H1 (cell line): ENCODE measurements around the gene NDUFA6. TPM values are rescaled to one million over a fixed set of nuclear protein-coding genes. Genes with fewer than 3 reads are reported as not detected.

ENCODE experiments used
- CTCF ChIA-PET: fragments of 300-600 bp; sonication (Branson Sonifier 250); formaldehyde crosslinking; loops from one replicate; lab custom pipeline; 2021; ENCODE audit not compliant: partially characterized antibody; lab: Charles Lee
- POLR2A ChIA-PET: fragments of 300-600 bp; sonication (Branson Sonifier 250); formaldehyde crosslinking; loops from one replicate; lab custom pipeline; 2021; ENCODE audit warnings: inconsistent platforms; ENCODE audit not compliant: partially characterized antibody; lab: Charles Lee
- DNase-seq, 2 experiments: peaks; one replicate each; pipeline versions ENCODE4 v3.0.0 to v3.0.0-alpha.2; 2010 to 2022; ENCODE audit warnings: low spot score in 2 of 2, low read depth in 1 of 2, mixed read lengths in 1 of 2
- FAIRE-seq: peaks from 2 replicates; lab custom pipeline; 2011; peaks lifted over from hg19 to GRCh38; lab: Jason Lieb, UNC
- H2AFZ ChIP-seq: 2 replicates; pipeline ENCODE4 v1.8.1; 2012; ENCODE audit warnings: low read length, inconsistent platforms
- H2AK5ac ChIP-seq: 2 replicates; pipeline ENCODE4 v1.6.1; 2013; ENCODE audit warnings: low read depth, low read length
- H2BK120ac ChIP-seq: replicated peaks from 2 replicates; pipeline ENCODE3; 2013; ENCODE audit warnings: low read depth, low read length, inconsistent platforms
- H2BK12ac ChIP-seq: 2 replicates; pipeline ENCODE4 v1.6.1; 2013; ENCODE audit warnings: low read depth, low read length
- H2BK15ac ChIP-seq: 2 replicates; pipeline ENCODE4 v1.6.1; 2013; ENCODE audit warnings: low read length
- H2BK20ac ChIP-seq: 2 replicates; pipeline ENCODE4 v1.6.1; 2013; ENCODE audit warnings: low read length
- H2BK5ac ChIP-seq: 2 replicates; pipeline ENCODE4 v1.6.1; 2013; ENCODE audit warnings: low read depth, low read length
- H3K14ac ChIP-seq: 2 replicates; pipeline ENCODE4 v1.6.1; 2013; ENCODE audit warnings: inconsistent platforms; ENCODE audit not compliant: insufficient read length
- H3K18ac ChIP-seq: 2 replicates; pipeline ENCODE4 v1.6.1; 2013; ENCODE audit warnings: low read length; ENCODE audit errors: extremely low read depth
- H3K23ac ChIP-seq: 2 replicates; pipeline ENCODE4 v1.6.1; 2013; ENCODE audit warnings: inconsistent platforms; ENCODE audit not compliant: insufficient read length
- H3K23me2 ChIP-seq: 2 replicates; pipeline ENCODE4 v1.6.1; 2013; ENCODE audit warnings: low read depth, low read length
- H3K27ac ChIP-seq: 2 replicates; pipeline ENCODE4 v1.6.1; 2011; ENCODE audit warnings: low read depth, low read length, inconsistent platforms
- H3K27me3 ChIP-seq, 4 experiments: replicated peaks in 1 of 4; 1 replicate in 1 of 4; 2 replicates in 3 of 4; pipeline versions ENCODE4 v1.6.1 to v1.8.1; 2011 to 2013; ENCODE audit warnings: low read length in 3 of 4, mild to moderate bottlenecking in 3 of 4, inconsistent platforms in 2 of 4, mixed read lengths in 2 of 4, moderate library complexity in 1 of 4; ENCODE audit not compliant: control insufficient read depth in 3 of 4, insufficient read depth in 3 of 4; ENCODE audit errors: extremely low read depth in 1 of 4
- H3K36me3 ChIP-seq, 4 experiments: 2 replicates each; pipeline versions ENCODE4 v1.6.1 to v1.8.1; 2011 to 2013; ENCODE audit warnings: mild to moderate bottlenecking in 4 of 4, low read length in 3 of 4, moderate library complexity in 2 of 4, control low read depth in 1 of 4, inconsistent platforms in 1 of 4; ENCODE audit not compliant: insufficient read depth in 4 of 4, control insufficient read depth in 2 of 4
- H3K4ac ChIP-seq: replicated peaks from 2 replicates; pipeline ENCODE3; 2013; ENCODE audit warnings: low read length, low read depth, mixed read lengths, inconsistent platforms; ENCODE audit not compliant: insufficient read length
- H3K4me1 ChIP-seq, 4 experiments: replicated peaks in 1 of 4; 1 replicate in 1 of 4; 2 replicates in 3 of 4; pipeline versions ENCODE4 v1.6.1 to v1.8.1; 2011 to 2013; ENCODE audit warnings: low read length in 3 of 4, inconsistent platforms in 2 of 4, mixed read lengths in 1 of 4; ENCODE audit not compliant: insufficient read depth in 4 of 4, control insufficient read depth in 3 of 4
- H3K4me2 ChIP-seq, 2 experiments: 2 replicates each; pipeline versions ENCODE4 v1.6.1 to v1.8.1; 2011 to 2013; ENCODE audit warnings: low read depth in 2 of 2, low read length in 2 of 2, control low read depth in 1 of 2, inconsistent platforms in 1 of 2, mild to moderate bottlenecking in 1 of 2; ENCODE audit not compliant: insufficient read depth in 1 of 2
- H3K4me3 ChIP-seq, 4 experiments: fragments of 200-600, 300-600 bp in 1 of 4; sonication (generic), shearing (Covaris generic), sonication (Bioruptor Twin) in 1 of 4; 2 replicates each; pipeline versions ENCODE4 v1.5.1 to v1.8.1; 2011 to 2016; ENCODE audit warnings: low read length in 4 of 4, low read depth in 3 of 4, control low read depth in 2 of 4, inconsistent platforms in 2 of 4, mild to moderate bottlenecking in 2 of 4, mixed read lengths in 1 of 4, moderate library complexity in 1 of 4; ENCODE audit not compliant: insufficient read depth in 2 of 4; ENCODE audit errors: extremely low read depth in 1 of 4
- H3K56ac ChIP-seq: replicated peaks from 2 replicates; pipeline ENCODE3; 2013; ENCODE audit warnings: low read depth, mild to moderate bottlenecking, mixed read lengths, low read length, inconsistent platforms; ENCODE audit not compliant: insufficient read length
- H3K79me1 ChIP-seq: 2 replicates; pipeline ENCODE4 v1.6.1; 2013; ENCODE audit warnings: low read depth, low read length, control low read depth
- H3K79me2 ChIP-seq, 2 experiments: 2 replicates each; pipeline versions ENCODE4 v1.6.1 to v1.8.1; 2012 to 2013; ENCODE audit warnings: low read length in 2 of 2, mild to moderate bottlenecking in 2 of 2, inconsistent platforms in 1 of 2; ENCODE audit not compliant: insufficient read depth in 2 of 2, control insufficient read depth in 1 of 2
- H3K9ac ChIP-seq, 4 experiments: replicated peaks in 1 of 4; 1 replicate in 1 of 4; 2 replicates in 3 of 4; pipeline versions ENCODE4 v1.6.1 to v1.8.1; 2011 to 2013; ENCODE audit warnings: low read depth in 3 of 4, low read length in 3 of 4, control low read depth in 2 of 4, mild to moderate bottlenecking in 2 of 4, moderate library complexity in 2 of 4, inconsistent platforms in 1 of 4; ENCODE audit errors: extremely low read depth in 1 of 4
- H3K9me3 ChIP-seq, 2 experiments: 2 replicates each; pipeline versions ENCODE4 v1.6.1 to v1.8.1; 2012 to 2013; ENCODE audit warnings: mild to moderate bottlenecking in 2 of 2, moderate library complexity in 2 of 2, control low read depth in 1 of 2, inconsistent platforms in 1 of 2, low read depth in 1 of 2, low read length in 1 of 2, mixed read lengths in 1 of 2; ENCODE audit not compliant: insufficient read depth in 2 of 2
- H4K20me1 ChIP-seq, 2 experiments: replicated peaks in 1 of 2; 2 replicates each; pipeline versions ENCODE3 to v1.8.1; 2011 to 2013; ENCODE audit warnings: inconsistent platforms in 2 of 2, low read length in 2 of 2, mild to moderate bottlenecking in 1 of 2; ENCODE audit not compliant: insufficient read depth in 2 of 2, control insufficient read depth in 1 of 2
- H4K5ac ChIP-seq: 2 replicates; pipeline ENCODE4 v1.6.1; 2013; ENCODE audit warnings: low read length, low read depth, mixed read lengths, inconsistent platforms; ENCODE audit not compliant: insufficient read length
- H4K8ac ChIP-seq: 2 replicates; pipeline ENCODE4 v1.8.0; 2013; ENCODE audit warnings: mild to moderate bottlenecking, moderate library complexity, low read length, inconsistent platforms; ENCODE audit not compliant: insufficient read depth; ENCODE audit errors: extremely low read depth
- H4K91ac ChIP-seq: replicated peaks from 2 replicates; pipeline ENCODE3; 2013; ENCODE audit warnings: low read length, mixed read lengths, inconsistent platforms; ENCODE audit not compliant: insufficient read length
- EZH2 ChIP-seq: fragments of 200-600 bp; sonication (generic); IDR thresholded peaks from 2 replicates; pipeline ENCODE4 v1.7.1; 2012; ENCODE audit warnings: low read depth, mild to moderate bottlenecking, moderate library complexity, low read length, inconsistent platforms; ENCODE audit not compliant: severe bottlenecking
- GTF2F1 ChIP-seq: IDR thresholded peaks from 2 replicates; pipeline ENCODE4 v1.6.1; 2012; ENCODE audit warnings: low read depth, low read length, improper control_type of control experiment, borderline replicate concordance
- MAFK ChIP-seq: IDR thresholded peaks from 2 replicates; pipeline ENCODE4 v1.6.1; 2012; ENCODE audit warnings: low read depth, mild to moderate bottlenecking, improper control_type of control experiment, low read length
- NRF1 ChIP-seq: IDR thresholded peaks from 2 replicates; pipeline ENCODE4 v1.6.1; 2011; ENCODE audit warnings: mild to moderate bottlenecking, low read depth, low read length, improper control_type of control experiment
- PHF8 ChIP-seq: fragments of 200-600 bp; sonication (generic); conservative IDR thresholded peaks from 2 replicates; pipeline ENCODE4 v1.7.1; 2012; ENCODE audit warnings: low read depth, mild to moderate bottlenecking, inconsistent platforms, low read length, moderate library complexity
- RNF2 ChIP-seq: fragments of 200-900, 300-1000 bp; sonication (generic); IDR thresholded peaks from 2 replicates; pipeline ENCODE4 v1.7.1; 2016; ENCODE audit warnings: borderline replicate concordance, low read depth, mild to moderate bottlenecking, antibody characterized with exemption, low read length; ENCODE audit not compliant: poor library complexity, severe bottlenecking; ENCODE audit errors: missing control alignments
- RXRA ChIP-seq: IDR thresholded peaks from 2 replicates; pipeline ENCODE4 v1.6.1; 2011; ENCODE audit warnings: low read depth, mild to moderate bottlenecking, low read length, moderate library complexity; ENCODE audit not compliant: insufficient read depth
- SIN3A ChIP-seq, 2 experiments: IDR thresholded peaks in 1 of 2; conservative IDR thresholded peaks in 1 of 2; 2 replicates each; pipeline ENCODE4 v1.6.1; 2011 to 2012; ENCODE audit warnings: low read length in 2 of 2, improper control_type of control experiment in 1 of 2, low read depth in 1 of 2, mild to moderate bottlenecking in 1 of 2
- SP4 ChIP-seq: IDR thresholded peaks from 2 replicates; pipeline ENCODE4 v1.6.1; 2012; ENCODE audit warnings: low read length, inconsistent platforms
- TAF7 ChIP-seq: optimal IDR thresholded peaks from 2 replicates; pipeline ENCODE3; 2011; ENCODE audit warnings: low read depth, mild to moderate bottlenecking, inconsistent platforms, low read length, moderate library complexity, borderline replicate concordance
- TBP ChIP-seq: IDR thresholded peaks from 2 replicates; pipeline ENCODE4 v1.6.1; 2011; ENCODE audit warnings: low read depth, low read length, improper control_type of control experiment
- USF2 ChIP-seq: IDR thresholded peaks from 2 replicates; pipeline ENCODE4 v1.6.1; 2011; ENCODE audit warnings: low read length, improper control_type of control experiment
- WGBS, 2 experiments: shearing (Covaris generic) in 1 of 2; methylation state at CpG; one replicate each; pipeline versions ENCODE4 v1.1.6 to v1.1.7; 2013 to 2015; ENCODE audit warnings: low lambda C conversion rate in 2 of 2, mixed read lengths in 2 of 2, inconsistent platforms in 1 of 2, low coverage in 1 of 2, missing lambda C conversion rate in 1 of 2; ENCODE audit not compliant: insufficient replicate concordance in 2 of 2, insufficient coverage in 1 of 2, insufficient read length in 1 of 2; ENCODE audit errors: extremely low coverage in 1 of 2, missing lambda C conversion rate in 1 of 2; 5-methylcytosine and 5-hydroxymethylcytosine counted together
- polyA plus RNA-seq, 7 experiments: library from polyadenylated mRNA; depleted of rRNA in 3 of 7; stranded (reverse) in 5 of 7; unstranded in 2 of 7; fragments of >200 nt in 5 of 7; fragments of 200-250 nt in 2 of 7; gene quantifications; 1 replicate in 5 of 7; 2 replicates in 1 of 7; 4 replicates in 1 of 7; pipeline versions ENCODE4 v1.2.1 to v1.2.3, GENCODE V29; 2011 to 2013; ENCODE audit warnings: missing spikeins in 2 of 7, mixed read lengths in 2 of 7
- total RNA-seq: library from RNA; stranded (reverse); fragmentation: NEBNext Ultra II Directional; extraction: Animal tissue kit (Norgen Biotek cat#: 25700); gene quantifications from 2 replicates; pipeline ENCODE4 v1.2.1, GENCODE V29; 2021

The NDUFA6 gene
- total and polyA plus RNA-seq, 2 of the 8 experiments (the other 6 are each of a cell fraction or from before 2014, with no cell fraction given): 76.2 to 105 TPM

GRCh38 chr22:42050641-42051180 lies 39.9 kb downstream of the NDUFA6 start:
- Histone ChIP-seq H3K23ac (no peak overlapping the region), H2AK5ac (no peak overlapping the region), H2BK15ac (no peak overlapping the region), H4K8ac (no peak overlapping the region), H3K9ac (no peak overlapping the region), H3K27ac (no peak overlapping the region), H3K9me3 (no peaks in the 10 kb centered on the region), H2AFZ (no peak overlapping the region), H3K4ac (no peak overlapping the region), H3K79me2 (no peaks in the 10 kb centered on the region), H4K91ac (no peak overlapping the region), H2BK120ac (no peak overlapping the region), H3K4me2 (no peak overlapping the region), H3K4me1 (no peaks in the 10 kb centered on the region), H3K4me3 (no peak overlapping the region), H4K20me1 (no peaks in the 10 kb centered on the region), H3K36me3 (no peaks in the 10 kb centered on the region), H3K56ac (no peak overlapping the region), H2BK12ac (no peak overlapping the region), H3K27me3 (peaks cover 0 to 1% (median 0%) of the 10 kb centered on the region in 4 experiments; a peak in 1 of 7 replicates), H4K5ac (no peak overlapping the region), H3K79me1 (no peaks in the 10 kb centered on the region), H2BK5ac (no peak overlapping the region), H3K14ac (no peak overlapping the region), H3K23me2 (no peaks in the 10 kb centered on the region), H3K18ac (no peak overlapping the region), H2BK20ac (no peak overlapping the region)
- ChIA-PET CTCF (interaction anchor here (0.6 kb wide), 1 partner anchor 142 kb away, joined by 3 read pairs; no protein-coding TSS in a partner anchor), POLR2A (no interaction called here)
- FAIRE-seq (no peak), DNase-seq (no peak)
- WGBS, 2 experiments: 82% methylated on average over 2 of the region's 2 CpGs; no CpG with 5 or more reads in 1 of the 2 experiments
- no peak for TF ChIP-seq NRF1
- TF ChIP-seq EZH2: no peak
- TF ChIP-seq TBP: no peak
- no peak for TF ChIP-seq USF2
- no peak for TF ChIP-seq SP4
- no peak for TF ChIP-seq SIN3A (conservative IDR thresholded peaks at IDR 0.05 in 1 of 2, IDR thresholded peaks at IDR 0.05 in 1 of 2; ENCODE audit: low read depth in 1 of 2, low read length in 2 of 2)
- TF ChIP-seq TAF7: no peak
- no peak for TF ChIP-seq PHF8
- TF ChIP-seq MAFK: no peak
- TF ChIP-seq RNF2: no peak
- TF ChIP-seq GTF2F1: no peak
- TF ChIP-seq RXRA: no peak
